LNCAP (cell line): ENCODE results near the gene CYTH1.

Source experiments
- CTCF ChIP-seq: fragments of 450-650 bp; IDR thresholded peaks from 2 replicates; pipeline ENCODE4 v1.5.1; 2017; ENCODE audit warnings: mild to moderate bottlenecking

Gene CYTH1

DNA sequence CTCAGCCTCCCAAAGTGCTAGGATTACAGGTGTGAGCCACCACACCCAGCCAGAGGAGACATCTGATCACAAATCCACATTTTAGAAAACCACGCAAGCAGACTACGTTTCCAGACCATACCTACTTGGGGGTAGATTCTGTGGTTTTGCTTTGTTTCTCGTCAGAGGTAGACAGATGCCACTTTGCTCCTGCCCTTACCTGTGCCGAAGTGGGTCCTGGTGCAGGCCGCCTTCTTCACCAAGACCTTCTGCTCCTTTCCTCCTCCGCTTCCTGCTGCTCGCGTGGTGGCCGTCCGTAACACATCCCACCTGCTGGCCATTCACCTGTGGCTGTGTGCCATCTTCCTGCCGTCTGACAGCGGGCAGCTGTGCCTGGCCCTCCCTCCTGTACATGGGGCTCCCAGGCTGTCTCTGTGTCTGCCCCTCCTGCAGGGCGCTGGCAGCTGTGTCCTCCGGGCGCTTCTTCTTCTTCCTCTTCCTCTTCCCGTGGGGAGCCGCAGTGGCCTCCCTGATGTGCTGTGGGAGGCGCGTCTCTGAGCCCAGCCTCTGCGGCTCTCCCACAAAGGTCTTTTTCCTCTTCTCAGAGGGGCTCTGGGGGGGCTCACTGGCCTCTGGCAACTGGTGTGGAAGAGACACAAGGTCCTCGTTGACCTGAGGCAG is 21.2 kb upstream of the CYTH1 start:
- TF ChIP-seq CTCF, result no peak

- no peak for TF ChIP-seq CTCF
These were observed 20.4 kb upstream of the CYTH1 start for GRCh38 chr17:78802459-78802858.

DNA sequence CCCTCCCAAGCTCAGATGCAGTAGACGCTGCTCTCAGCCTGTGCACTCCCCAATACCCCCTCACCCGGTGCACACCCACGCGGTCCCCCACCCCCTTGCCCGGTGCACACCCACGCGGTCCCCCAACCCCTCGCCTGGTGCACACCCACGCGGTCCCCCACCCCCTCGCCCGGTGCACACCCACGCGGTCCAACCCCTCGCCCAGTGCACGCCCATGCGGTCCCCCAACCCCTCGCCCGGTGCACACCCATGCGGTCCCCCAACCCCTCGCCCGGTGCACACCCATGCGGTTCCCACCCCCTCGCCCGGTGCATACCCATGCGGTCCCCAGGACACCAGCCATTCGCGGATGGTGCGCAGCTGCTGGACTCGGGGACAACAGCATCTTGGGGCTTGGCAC is 19.9 kb upstream of the CYTH1 start:
- TF ChIP-seq CTCF, result no peak

- TF ChIP-seq CTCF, result no peak
These were observed 18.3 kb upstream of the CYTH1 start for GRCh38 chr17:78800132-78800931.

GRCh38 chr17:78798695-78799559 is 16.9 kb upstream of the CYTH1 start:
- peak; percentile 49 for TF ChIP-seq CTCF

- no peak for TF ChIP-seq CTCF
These were observed 15.9 kb upstream of the CYTH1 start for GRCh38 chr17:78797691-78798585.

GRCh38 chr17:78797213-78797612 is 15.1 kb upstream of the CYTH1 start:
- no peak for TF ChIP-seq CTCF
